ENCODE results near the gene ST3GAL3. TPM values are rescaled to one million over a fixed set of nuclear protein-coding genes. Genes with fewer than 3 reads are reported as not detected.
"Not testable (repeated sequence)": the region's sequence is repeated elsewhere in the genome, so short reads cannot be mapped to it uniquely, and the experiment has no call there.

ST3GAL3 gene
- total and polyA plus RNA-seq, 5 experiments from 2014 or later: 7.5 to 23.0 (median 10.9) TPM

GRCh38 chr1:43705982-43706597 lies 1.2 kb upstream of the ST3GAL3 start:
- no peak for ATAC-seq
- H3K9me3 Mint-ChIP-seq: no peaks in the 10 kb centered on the region
- DNase-seq: no peak
- POLR2A ChIA-PET: interaction anchor here (0.6 to 2.1 kb wide), 6 partner anchors 56 to 926 kb away, joined by 3 to 10 read pairs (median 4); partner anchors contain the start of gene KDM4A
- H3K27me3 Mint-ChIP-seq: no peaks in the 10 kb centered on the region
- H3K27ac Mint-ChIP-seq: peak overlapping the region in 5 of 10 donors; percentile 8 to 91 (median 31)
- H3K36me3 Mint-ChIP-seq: peaks cover 0 to 48% (median 5%) of the 10 kb centered on the region in 3 donors
- H3K4me3 Mint-ChIP-seq: peak overlapping the region; percentile 41 to 92 (median 87)
- peaks cover 23 to 36% (median 32%) of the 10 kb centered on the region in 4 donors for H3K4me1 Mint-ChIP-seq

DNA sequence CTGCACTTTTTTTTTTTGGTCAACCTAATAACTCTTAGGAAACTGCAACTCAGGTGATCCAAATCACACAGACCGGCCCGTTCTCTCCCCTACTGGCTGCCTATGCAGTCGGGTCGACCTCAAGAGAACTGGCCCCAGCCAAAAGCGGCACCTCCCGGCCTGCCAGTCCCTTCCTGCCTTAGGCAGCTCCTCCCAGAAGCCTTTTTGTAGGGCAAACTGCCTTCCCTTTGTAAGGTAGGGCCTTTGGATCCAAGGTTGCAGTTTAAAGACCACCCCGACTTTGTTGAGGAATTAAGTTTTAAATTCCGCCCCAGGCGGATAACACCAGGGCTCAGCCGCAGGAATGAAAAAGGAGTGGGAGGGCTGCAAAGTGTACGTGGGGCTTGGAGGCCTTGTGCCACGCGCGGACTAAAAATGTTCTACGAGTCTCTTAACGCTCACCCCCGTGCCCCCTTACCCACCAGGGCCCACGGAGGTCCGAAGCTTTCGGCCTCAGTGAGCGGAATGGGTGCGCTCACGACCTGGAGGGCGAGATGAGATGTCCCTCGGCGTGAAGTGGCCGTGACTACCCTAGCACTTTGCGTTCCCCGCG lies 642 bp upstream of the ST3GAL3 start:
- Mint-ChIP-seq H3K4me3 (peak overlapping the region; percentile 80 to 92 (median 87)), H3K36me3 (peaks cover 0 to 42% (median 1%) of the 10 kb centered on the region in 3 donors), H3K4me1 (peaks cover 23 to 36% (median 32%) of the 10 kb centered on the region in 4 donors), H3K27me3 (no peaks in the 10 kb centered on the region), H3K27ac (peak overlapping the region in 8 of 10 donors; percentile 8 to 91 (median 84)), H3K9me3 (no peaks in the 10 kb centered on the region)
- ATAC-seq (peak; percentile 0), DNase-seq (no peak)
- POLR2A ChIA-PET: interaction anchor here (0.6 to 2.1 kb wide), 8 partner anchors 14 to 925 kb away, joined by 3 to 10 read pairs (median 4); partner anchors contain the start of genes IPO13 and KDM4A

GRCh38 chr1:43708002-43708410 lies 670 bp downstream of the ST3GAL3 start:
- ATAC-seq: no peak
- H3K4me1 Mint-ChIP-seq: peaks cover 26 to 40% (median 37%) of the 10 kb centered on the region in 4 donors
- POLR2A ChIA-PET: no interaction called here
- H3K9me3 Mint-ChIP-seq: no peaks in the 10 kb centered on the region
- no peaks in the 10 kb centered on the region for H3K27me3 Mint-ChIP-seq
- no peak for DNase-seq
- peaks cover 0 to 45% (median 0%) of the 10 kb centered on the region in 3 donors for H3K36me3 Mint-ChIP-seq
- peak overlapping the region; percentile 55 to 91 (median 80) for H3K27ac Mint-ChIP-seq
- peak overlapping the region; percentile 80 to 91 (median 88) for H3K4me3 Mint-ChIP-seq

DNA sequence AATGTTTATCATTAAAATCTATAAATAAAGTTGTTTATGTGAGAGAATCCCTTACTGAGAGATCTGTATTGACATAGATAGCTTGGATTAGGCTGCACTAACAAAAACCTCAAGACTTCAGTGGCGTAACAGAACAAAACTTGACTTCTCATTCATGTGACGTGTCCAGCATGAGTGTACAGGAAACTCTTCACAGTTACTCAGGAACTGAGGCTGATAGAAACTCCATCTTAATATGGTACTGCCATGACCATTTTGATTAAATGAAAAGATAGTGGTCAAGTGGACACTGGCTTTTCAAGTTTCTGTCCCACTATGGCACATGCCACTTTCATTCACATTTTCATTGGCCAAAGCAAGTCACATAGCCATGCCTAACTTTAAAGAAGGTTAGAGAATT lies 3.7 kb downstream of the ST3GAL3 start:
- ATAC-seq (no peak), DNase-seq (no peak)
- Mint-ChIP-seq H3K9me3 (no peaks in the 10 kb centered on the region), H3K4me1 (peaks cover 19 to 36% (median 30%) of the 10 kb centered on the region in 4 donors), H3K36me3 (peaks cover 0 to 22% (median 0%) of the 10 kb centered on the region in 3 donors), H3K27ac (no peak overlapping the region), H3K27me3 (no peaks in the 10 kb centered on the region), H3K4me3 (no peak overlapping the region)
- POLR2A ChIA-PET: no interaction called here

GRCh38 chr1:43711524-43712386 lies 4.4 kb downstream of the ST3GAL3 start:
- peaks cover 0 to 22% (median 0%) of the 10 kb centered on the region in 3 donors for H3K36me3 Mint-ChIP-seq
- no peak overlapping the region for H3K4me3 Mint-ChIP-seq
- POLR2A ChIA-PET: no interaction called here
- peaks cover 15 to 29% (median 23%) of the 10 kb centered on the region in 4 donors for H3K4me1 Mint-ChIP-seq
- DNase-seq (no peak), ATAC-seq (no peak)
- H3K9me3 Mint-ChIP-seq: no peaks in the 10 kb centered on the region
- no peak overlapping the region for H3K27ac Mint-ChIP-seq
- no peaks in the 10 kb centered on the region for H3K27me3 Mint-ChIP-seq

GRCh38 chr1:43716559-43717281 lies 9.4 kb downstream of the ST3GAL3 start:
- peaks cover 0 to 11% (median 0%) of the 10 kb centered on the region in 3 donors for H3K36me3 Mint-ChIP-seq
- H3K27ac Mint-ChIP-seq: peak overlapping the region in 2 of 10 donors; percentile 55 to 73

GRCh38 chr1:43719063-43719462 lies 11.7 kb downstream of the ST3GAL3 start:
- POLR2A ChIA-PET: no interaction called here
- no peak overlapping the region for H3K27ac Mint-ChIP-seq
- no peak overlapping the region for H3K4me3 Mint-ChIP-seq
- peaks cover 0 to 11% (median 6%) of the 10 kb centered on the region in 4 donors for H3K4me1 Mint-ChIP-seq
- no peaks in the 10 kb centered on the region for H3K9me3 Mint-ChIP-seq
- peaks cover 0 to 10% (median 2%) of the 10 kb centered on the region in 3 donors for H3K36me3 Mint-ChIP-seq
- no peak for DNase-seq
- no peaks in the 10 kb centered on the region for H3K27me3 Mint-ChIP-seq
- ATAC-seq: no peak

More at GRCh38 chr1:43716559-43717281, 9.4 kb downstream of the ST3GAL3 start:
- ATAC-seq (no peak), DNase-seq (no peak)
- H3K9me3 Mint-ChIP-seq: no peaks in the 10 kb centered on the region
- H3K4me1 Mint-ChIP-seq: peaks cover 0 to 9% (median 7%) of the 10 kb centered on the region in 4 donors
- H3K27me3 Mint-ChIP-seq: no peaks in the 10 kb centered on the region
- no peak overlapping the region for H3K4me3 Mint-ChIP-seq
- POLR2A ChIA-PET: no interaction called here

DNA sequence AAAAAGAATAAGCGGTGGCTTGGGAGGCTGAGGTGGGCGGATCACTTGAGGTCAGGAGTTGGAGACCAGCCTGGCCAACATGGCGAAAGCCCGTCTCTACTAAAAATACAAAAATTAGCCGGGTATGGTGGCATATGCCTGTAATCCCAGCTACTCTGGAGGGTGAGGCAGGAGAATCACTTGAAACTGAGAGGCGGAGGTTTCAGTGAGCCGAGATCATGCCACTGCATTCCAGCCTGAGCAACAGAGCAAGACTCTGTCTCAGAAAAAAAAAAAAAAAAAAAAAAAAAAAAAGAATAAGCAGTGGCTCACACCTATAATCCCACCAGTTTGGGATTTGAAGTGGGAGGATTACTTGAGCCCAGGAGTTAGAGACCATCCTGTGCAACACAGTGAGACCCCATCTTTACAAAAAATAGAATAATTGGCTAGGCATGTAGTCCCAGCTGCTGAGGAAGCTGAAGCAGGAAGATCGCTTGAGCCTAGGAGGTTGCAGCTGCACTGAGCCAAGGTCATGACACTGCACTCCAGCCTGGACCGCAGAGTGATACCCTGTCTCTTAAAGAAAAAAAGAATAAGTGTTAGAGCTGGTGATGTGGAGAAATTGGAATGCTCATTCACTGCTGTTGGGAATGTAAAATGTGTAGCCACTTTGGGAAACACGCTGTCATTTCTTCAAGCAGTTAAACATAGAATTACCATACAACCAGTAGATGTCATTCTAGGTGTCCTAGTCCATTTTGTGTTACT lies 12.5 kb downstream of the ST3GAL3 start:
- ATAC-seq, H3K4me3 Mint-ChIP-seq, POLR2A ChIA-PET, H3K27me3 Mint-ChIP-seq, H3K9me3 Mint-ChIP-seq, DNase-seq, H3K27ac Mint-ChIP-seq: not testable (repeated sequence)
- H3K36me3 Mint-ChIP-seq: peaks cover 0 to 16% (median 2%) of the 10 kb centered on the region in 3 donors
- peaks cover 0 to 13% (median 7%) of the 10 kb centered on the region in 4 donors for H3K4me1 Mint-ChIP-seq

GRCh38 chr1:43722810-43723209 lies 15.5 kb downstream of the ST3GAL3 start:
- H3K4me1 Mint-ChIP-seq: peaks cover 0 to 14% (median 8%) of the 10 kb centered on the region in 4 donors
- H3K36me3 Mint-ChIP-seq: peaks cover 0 to 12% (median 2%) of the 10 kb centered on the region in 3 donors
- no peaks in the 10 kb centered on the region for H3K9me3 Mint-ChIP-seq
- H3K27me3 Mint-ChIP-seq: no peaks in the 10 kb centered on the region
- no peak for ATAC-seq
- H3K4me3 Mint-ChIP-seq: no peak overlapping the region
- POLR2A ChIA-PET: no interaction called here
- H3K27ac Mint-ChIP-seq: no peak overlapping the region
- no peak for DNase-seq

DNA sequence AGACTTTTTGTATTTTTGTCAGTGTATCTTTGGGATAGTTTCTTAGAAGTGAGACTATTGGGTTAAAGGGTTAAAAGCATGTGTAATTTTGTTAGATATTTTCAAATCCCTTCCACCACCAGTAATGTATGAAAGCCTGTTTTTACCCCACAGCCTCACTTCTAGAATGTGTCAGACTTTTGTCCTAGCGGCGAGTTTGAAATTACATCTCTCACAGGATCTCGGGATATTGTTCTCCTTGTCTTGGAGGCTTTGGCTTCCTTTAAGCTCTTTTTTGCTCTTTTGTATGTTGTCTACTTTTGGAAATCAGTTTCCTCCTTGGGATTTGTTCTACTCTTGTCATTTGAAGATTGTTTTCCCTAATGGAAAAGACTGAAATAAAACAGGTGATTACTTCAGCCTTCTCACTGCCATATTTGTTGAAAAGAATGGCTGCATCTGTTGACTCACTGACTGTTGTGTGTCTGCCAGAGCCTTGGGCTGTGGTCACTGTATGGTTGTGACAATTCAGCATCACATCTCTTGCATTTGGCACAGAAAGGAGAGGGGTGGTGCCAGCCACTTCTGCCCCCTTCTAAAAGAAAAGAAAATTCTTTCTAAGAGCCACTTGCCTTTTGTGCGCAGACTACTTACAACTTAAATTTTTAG lies 22.6 kb downstream of the ST3GAL3 start:
- H3K27ac Mint-ChIP-seq: peak overlapping the region in 2 of 10 donors; percentile 38 to 58
- ATAC-seq (no peak), DNase-seq (no peak)
- peaks cover 0 to 13% (median 0%) of the 10 kb centered on the region in 3 donors for H3K36me3 Mint-ChIP-seq
- POLR2A ChIA-PET: no interaction called here
- no peaks in the 10 kb centered on the region for H3K9me3 Mint-ChIP-seq
- peaks cover 0 to 27% (median 4%) of the 10 kb centered on the region in 4 donors for H3K4me1 Mint-ChIP-seq
- H3K27me3 Mint-ChIP-seq: no peaks in the 10 kb centered on the region
- no peak overlapping the region for H3K4me3 Mint-ChIP-seq

DNA sequence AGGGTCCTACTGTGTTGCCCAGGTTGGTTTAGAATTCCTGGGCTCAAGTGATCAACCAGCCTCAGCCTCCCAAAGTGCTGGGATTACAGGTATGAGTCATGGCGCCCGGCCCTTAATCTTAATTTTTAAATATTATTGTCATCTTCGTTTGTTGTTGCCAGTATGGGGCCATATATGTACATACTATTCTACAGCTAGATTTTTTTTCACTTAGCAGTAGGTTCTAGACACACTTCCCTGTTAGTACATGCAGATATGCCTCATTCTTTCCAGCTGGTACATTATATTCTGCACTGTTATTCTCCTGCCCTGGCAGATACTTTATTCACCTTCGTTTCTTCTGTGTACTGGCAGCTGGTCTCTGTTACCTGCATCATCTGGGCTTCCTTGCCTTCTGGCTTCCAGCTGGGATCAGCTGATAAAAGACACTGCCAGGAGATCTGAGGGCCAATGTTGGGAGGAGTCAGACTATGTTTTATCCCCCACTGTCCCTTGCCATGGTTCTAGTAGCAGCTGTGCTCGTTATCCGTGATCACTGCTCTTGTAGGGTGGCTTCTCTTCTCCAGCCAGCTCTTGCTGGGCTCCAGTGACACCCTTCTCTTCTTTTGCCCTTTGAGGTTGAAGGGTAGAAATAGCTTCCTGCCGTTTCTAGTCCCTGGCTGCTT lies 24.7 kb downstream of the ST3GAL3 start:
- no peak for DNase-seq
- POLR2A ChIA-PET: no interaction called here
- no peak overlapping the region for H3K4me3 Mint-ChIP-seq
- ATAC-seq: no peak
- H3K9me3 Mint-ChIP-seq: no peaks in the 10 kb centered on the region
- peaks cover 0 to 26% (median 5%) of the 10 kb centered on the region in 4 donors for H3K4me1 Mint-ChIP-seq
- peaks cover 0 to 31% (median 11%) of the 10 kb centered on the region in 3 donors for H3K36me3 Mint-ChIP-seq
- H3K27ac Mint-ChIP-seq: no peak overlapping the region
- H3K27me3 Mint-ChIP-seq: no peaks in the 10 kb centered on the region
